Transverse colon (tissue), 4 donors: ENCODE measurements around the gene PTPRE.

Experiments used
- CTCF ChIP-seq, 5 experiments: fragments of 200-600 bp in 3 of 5; fragments of 450-650 bp in 2 of 5; sonication (generic) in 3 of 5; IDR thresholded peaks; 1 replicate in 2 of 5; 2 replicates in 3 of 5; pipeline ENCODE4 v1.5.1; 2016 to 2017; ENCODE audit warnings: antibody characterized with exemption in 5 of 5, inconsistent platforms in 3 of 5, mild to moderate bottlenecking in 2 of 5, moderate library complexity in 1 of 5
- POLR2A ChIP-seq: fragments of 450-650 bp; IDR thresholded peaks from one replicate; pipeline ENCODE4 v1.6.1; 2016; ENCODE audit warnings: antibody characterized with exemption, mild to moderate bottlenecking, moderate library complexity
- POLR2AphosphoS5 ChIP-seq, 3 donors: sonication (generic); formaldehyde crosslinking; IDR thresholded peaks; one replicate each; pipeline ENCODE4 v1.6.1; 2016; ENCODE audit warnings: antibody characterized with exemption in 3 of 3

- no peak for TF ChIP-seq POLR2AphosphoS5 (IDR thresholded peaks at IDR 0.05)
- TF ChIP-seq CTCF (IDR thresholded peaks at IDR 0.05): no peak
- no peak for TF ChIP-seq POLR2A
These were observed 123.7 kb downstream of the PTPRE start for GRCh38 chr10:128030498-128031072.
